HCT116 (cell line): ENCODE measurements around the gene OCA2. TPM values are rescaled to one million over a fixed set of nuclear protein-coding genes. Genes with fewer than 3 reads are reported as not detected.

Source experiments
- ATAC-seq: fragments of 200-7000 bp; cut with Tn5 transposase; 2 replicates; pipeline ENCODE4 v1.9.1; 2020; ENCODE audit warnings: mild to moderate bottlenecking, moderate library complexity
- BruUV-seq: library from RNA; stranded (reverse); fragments of 400-500 nt; replicated peaks from 2 replicates; lab custom pipeline; 2021; lab: Mats Ljungman, UMichigan
- CTCF ChIA-PET: fragments of 300-600 bp; sonication (Branson Sonifier 250); formaldehyde crosslinking; loops from one replicate; lab custom pipeline; 2021; ENCODE audit warnings: antibody characterized with exemption; lab: Charles Lee
- POLR2A ChIA-PET: fragments of 300-600, 350-600 bp; sonication (Branson Sonifier 250); formaldehyde crosslinking; loops from one replicate; lab custom pipeline; 2021; ENCODE audit warnings: antibody characterized with exemption; lab: Charles Lee
- RAD21 ChIA-PET, 2 experiments: fragments of 300-600 bp; sonication (Branson Sonifier 250); formaldehyde crosslinking; loops; one replicate each; lab custom pipeline; 2023; ENCODE audit warnings: low total read pairs in 2 of 2; ENCODE audit not compliant: uncharacterized antibody in 2 of 2, unreplicated experiment in 2 of 2, low non-redundant PET in 1 of 2; lab: Charles Lee
- DNase-seq: peaks from one replicate; pipeline ENCODE4 v3.0.0-alpha.2; 2010; ENCODE audit warnings: low read depth, low spot score
- H2AFZ ChIP-seq: fragments of 200-600 bp; shearing (Covaris generic), sonication (generic); 2 replicates; pipeline ENCODE4 v1.6.1; 2017; ENCODE audit warnings: low read depth, mixed run types, mixed read lengths, antibody characterized with exemption, low read length; ENCODE audit not compliant: poor library complexity, severe bottlenecking
- H3K27ac ChIP-seq: 2 replicates; pipeline ENCODE4 v1.5.1; 2012; ENCODE audit warnings: low read depth, low read length
- H3K27me3 ChIP-seq: fragments of 200-600 bp; sonication (generic); 2 replicates; pipeline ENCODE4 v1.6.1; 2016; ENCODE audit warnings: mixed run types, low read length, mixed read lengths; ENCODE audit not compliant: insufficient read depth
- H3K36me3 ChIP-seq, 2 experiments: fragments of 200-500 bp in 1 of 2; fragments of 200-600 bp in 1 of 2; sonication (Bioruptor generic) in 1 of 2; sonication (generic) in 1 of 2; 2 replicates each; pipeline versions ENCODE4 v1.5.1 to v1.6.1; 2014 to 2016; ENCODE audit warnings: low read length in 2 of 2, inconsistent platforms in 1 of 2, mixed read lengths in 1 of 2, mixed run types in 1 of 2; ENCODE audit not compliant: insufficient read depth in 2 of 2, control insufficient read depth in 1 of 2
- H3K4me1 ChIP-seq, 2 experiments: fragments of 200-600 bp in 1 of 2; sonication (generic) in 1 of 2; 2 replicates each; pipeline versions ENCODE4 v1.5.1 to v1.6.1; 2012 to 2017; ENCODE audit warnings: low read length in 2 of 2, inconsistent platforms in 1 of 2, mild to moderate bottlenecking in 1 of 2, mixed read lengths in 1 of 2, mixed run types in 1 of 2, moderate library complexity in 1 of 2; ENCODE audit not compliant: insufficient read depth in 2 of 2, control insufficient read depth in 1 of 2
- H3K4me2 ChIP-seq: fragments of 200-600 bp; sonication (generic); 2 replicates; pipeline ENCODE4 v1.6.1; 2017; ENCODE audit warnings: mixed run types, low read length, mixed read lengths
- H3K4me3 ChIP-seq, 2 experiments: fragments of 200-600 bp in 1 of 2; sonication (generic) in 1 of 2; replicated peaks in 1 of 2; 2 replicates each; pipeline ENCODE4 v1.5.1; 2011 to 2016; ENCODE audit warnings: low read length in 2 of 2, control low read depth in 1 of 2, low read depth in 1 of 2, mild to moderate bottlenecking in 1 of 2, mixed read lengths in 1 of 2, mixed run types in 1 of 2
- H3K79me2 ChIP-seq: fragments of 200-600 bp; sonication (generic); 2 replicates; pipeline ENCODE4 v1.6.1; 2017; ENCODE audit warnings: mild to moderate bottlenecking, mixed run types, low read length, moderate library complexity, mixed read lengths; ENCODE audit not compliant: insufficient read depth
- H3K9ac ChIP-seq: fragments of 200-600 bp; sonication (generic); 2 replicates; pipeline ENCODE4 v1.6.1; 2016; ENCODE audit warnings: low read length, mixed read lengths
- H3K9me2 ChIP-seq: fragments of 200-600 bp; sonication (generic), shearing (Covaris generic); 2 replicates; pipeline ENCODE4 v1.6.1; 2017; ENCODE audit warnings: mixed run types, mild to moderate bottlenecking, moderate library complexity; ENCODE audit not compliant: insufficient read depth
- H3K9me3 ChIP-seq, 2 experiments: fragments of 200-500 bp in 1 of 2; fragments of 200-600 bp in 1 of 2; sonication (Bioruptor generic) in 1 of 2; sonication (generic) in 1 of 2; 2 replicates each; pipeline ENCODE4 v1.6.1; 2014 to 2017; ENCODE audit warnings: low read length in 2 of 2, mixed read lengths in 2 of 2, inconsistent platforms in 1 of 2, low read depth in 1 of 2, mild to moderate bottlenecking in 1 of 2, mixed run types in 1 of 2, moderate library complexity in 1 of 2; ENCODE audit not compliant: control insufficient read depth in 1 of 2, insufficient read depth in 1 of 2
- H4K20me1 ChIP-seq: fragments of 200-600 bp; sonication (generic), shearing (Covaris generic); 2 replicates; pipeline ENCODE4 v1.6.1; 2017; ENCODE audit warnings: mixed run types, mild to moderate bottlenecking, moderate library complexity; ENCODE audit not compliant: insufficient read depth
- CBX3 ChIP-seq: IDR thresholded peaks from 2 replicates; pipeline ENCODE4 v1.6.1; 2012; ENCODE audit warnings: low read depth
- ELF1 ChIP-seq: IDR thresholded peaks from 2 replicates; pipeline ENCODE4 v1.6.1; 2012; ENCODE audit warnings: low read depth, borderline replicate concordance
- EZH2 ChIP-seq: fragments of 200-600 bp; sonication (generic); IDR thresholded peaks from 2 replicates; pipeline ENCODE4 v1.6.1; 2017; ENCODE audit warnings: antibody characterized with exemption, mixed run types
- EZH2phosphoT487 ChIP-seq: fragments of 200-600 bp; IDR thresholded peaks from 2 replicates; pipeline ENCODE4 v1.6.1; 2018; ENCODE audit warnings: antibody characterized with exemption, borderline replicate concordance
- FOSL1 ChIP-seq: IDR thresholded peaks from 2 replicates; pipeline ENCODE4 v1.6.1; 2012; ENCODE audit warnings: low read depth
- JUND ChIP-seq: IDR thresholded peaks from 2 replicates; pipeline ENCODE4 v1.6.1; 2012
- POLR2AphosphoS5 ChIP-seq: IDR thresholded peaks from 2 replicates; pipeline ENCODE4 v1.6.1; 2011; ENCODE audit warnings: mild to moderate bottlenecking, low read depth, low read length, moderate library complexity
- RAD21 ChIP-seq: IDR thresholded peaks from 2 replicates; pipeline ENCODE4 v1.6.1; 2012; ENCODE audit warnings: low read depth, mild to moderate bottlenecking
- SP1 ChIP-seq: IDR thresholded peaks from 2 replicates; pipeline ENCODE4 v1.6.1; 2012; ENCODE audit warnings: low read depth
- SRF ChIP-seq: IDR thresholded peaks from 2 replicates; pipeline ENCODE4 v1.6.1; 2012; ENCODE audit warnings: low read depth
- TCF7L2 ChIP-seq: IDR thresholded peaks from 2 replicates; pipeline ENCODE4 v1.7.0; 2011; ENCODE audit warnings: borderline replicate concordance, inconsistent platforms; ENCODE audit not compliant: insufficient read depth, insufficient read length; ENCODE audit errors: extremely low read depth
- YY1 ChIP-seq: IDR thresholded peaks from 2 replicates; pipeline ENCODE4 v1.6.1; 2011; ENCODE audit warnings: low read length, low read depth, moderate library complexity, mild to moderate bottlenecking; ENCODE audit not compliant: insufficient replicate concordance; ENCODE audit errors: extremely low read depth
- ZFX ChIP-seq: fragments of 450-650 bp; IDR thresholded peaks from 2 replicates; pipeline ENCODE4 v1.6.1; 2017
- intact Hi-C: fragments of 100-400 bp; cut with micrococcal nuclease; formaldehyde crosslinking; loops from 2 replicates; pipeline ENCODE4 v1.10.0; 2022
- total RNA-seq: library from RNA; stranded (reverse); gene quantifications from one replicate; pipeline ENCODE4 v1.2.1, GENCODE V29; 2021; ENCODE audit not compliant: unreplicated experiment
- TF ChIP-seq, protein P1 (sequence below): IDR thresholded peaks from 2 replicates; pipeline ENCODE4 v1.6.1; 2012
- TF ChIP-seq, protein P2 (sequence below): IDR thresholded peaks from 2 replicates; pipeline ENCODE4 v1.6.1; 2012
- TF ChIP-seq, protein P3 (sequence below): IDR thresholded peaks from 2 replicates; pipeline ENCODE4 v1.6.1; 2012; ENCODE audit warnings: low read depth

Gene OCA2
- total RNA-seq, 1 experiment from 2014 or later: not detected

DNA sequence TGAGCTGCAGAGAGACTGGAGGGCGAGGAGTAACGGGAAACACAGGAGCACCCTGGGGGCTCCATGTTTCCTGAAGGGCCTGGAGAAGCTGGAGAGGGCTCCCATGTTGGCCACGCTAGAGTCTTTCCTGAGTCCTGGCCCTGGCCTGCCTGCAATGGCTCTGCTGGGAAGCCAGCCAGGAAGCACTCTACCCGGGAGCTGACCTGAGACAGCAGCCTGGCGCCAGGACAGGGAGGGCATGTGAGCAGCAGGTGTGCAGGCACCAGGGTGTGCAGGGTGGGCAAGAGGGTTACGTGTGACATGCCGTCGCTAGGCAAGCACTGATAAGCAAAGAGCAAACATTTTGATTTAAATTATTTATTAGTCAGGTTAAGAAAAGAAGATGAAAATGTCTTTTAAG lies 301.4 kb downstream of the OCA2 start:
- H2AFZ ChIP-seq: no peak overlapping the region
- ChIA-PET POLR2A (no interaction called here), CTCF (no interaction called here), RAD21 (no interaction called here)
- H3K4me1 ChIP-seq: no peaks in the 10 kb centered on the region
- no peaks in the 10 kb centered on the region for H3K27me3 ChIP-seq
- H4K20me1 ChIP-seq: no peaks in the 10 kb centered on the region
- no peaks in the 10 kb centered on the region for H3K79me2 ChIP-seq
- H3K4me2 ChIP-seq: no peak overlapping the region
- DNase-seq (no peak), ATAC-seq (no peak)
- BruUV-seq: no TSS peak
- no peaks in the 10 kb centered on the region for H3K36me3 ChIP-seq
- H3K9me3 ChIP-seq: peaks cover 11 to 15% of the 10 kb centered on the region in 2 experiments; a peak in 2 of 4 replicates
- no peak overlapping the region for H3K27ac ChIP-seq
- no peak overlapping the region for H3K4me3 ChIP-seq
- no peaks in the 10 kb centered on the region for H3K9me2 ChIP-seq
- intact Hi-C loops: no loop called here
- TF ChIP-seq RAD21: no peak
- TF ChIP-seq, protein P1, sequence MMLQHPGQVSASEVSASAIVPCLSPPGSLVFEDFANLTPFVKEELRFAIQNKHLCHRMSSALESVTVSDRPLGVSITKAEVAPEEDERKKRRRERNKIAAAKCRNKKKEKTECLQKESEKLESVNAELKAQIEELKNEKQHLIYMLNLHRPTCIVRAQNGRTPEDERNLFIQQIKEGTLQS: no peak
- no peak for TF ChIP-seq YY1
- no peak for TF ChIP-seq ZFX
- TF ChIP-seq TCF7L2: no peak
- H3K9ac ChIP-seq: no peak overlapping the region

DNA sequence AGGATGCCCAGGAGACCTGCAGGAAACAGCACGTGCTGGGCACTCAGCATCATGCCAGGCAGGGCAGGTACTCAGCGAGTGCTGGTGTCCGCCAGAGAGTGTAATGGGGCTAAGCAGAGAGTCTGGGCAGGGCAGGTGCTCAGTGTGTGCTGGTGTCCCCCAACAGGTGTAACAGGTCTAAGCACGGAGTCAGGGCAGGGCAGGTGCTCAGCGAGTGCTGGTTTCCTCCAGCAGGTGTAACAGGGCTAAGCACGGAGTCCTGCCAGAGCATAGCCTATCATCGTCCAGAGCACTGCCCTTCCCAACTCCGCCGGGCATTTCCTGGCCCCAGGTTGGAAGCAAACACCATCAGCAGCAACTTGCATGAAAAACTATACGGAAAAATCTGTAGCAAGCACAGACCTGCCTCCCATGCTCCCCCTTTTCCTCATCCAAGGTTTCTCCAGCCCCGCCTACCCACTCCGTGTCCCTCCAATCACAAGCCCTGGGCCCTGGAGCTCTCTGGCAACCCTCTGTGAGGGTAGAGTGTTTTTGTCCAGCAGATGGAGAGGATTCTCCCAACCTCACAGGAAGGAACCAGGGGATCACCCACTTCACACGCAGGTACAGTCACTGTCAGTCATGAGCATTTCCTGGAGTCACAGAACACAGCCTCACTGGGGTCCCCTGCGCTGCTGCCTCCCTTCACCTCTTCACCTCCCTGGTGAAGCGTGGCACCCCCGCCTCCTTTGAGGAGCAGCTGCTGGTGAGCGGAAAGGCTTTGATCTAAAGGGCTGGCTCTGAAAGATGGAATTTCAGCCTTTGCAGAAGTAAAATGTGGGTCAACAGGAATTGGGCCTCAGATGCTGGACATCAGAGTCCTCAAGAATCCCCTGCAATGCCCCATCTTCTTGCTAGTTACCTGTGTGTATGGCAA lies 302.5 kb downstream of the OCA2 start:
- no peak for DNase-seq
- RAD21 ChIA-PET: no interaction called here
- POLR2A ChIA-PET: no interaction called here
- intact Hi-C loops: no loop called here
- CTCF ChIA-PET: no interaction called here
- TF ChIP-seq JUND: no peak
- no peak for TF ChIP-seq EZH2
- no peak for TF ChIP-seq CBX3
- no peak for TF ChIP-seq SP1
- TF ChIP-seq, protein P2, sequence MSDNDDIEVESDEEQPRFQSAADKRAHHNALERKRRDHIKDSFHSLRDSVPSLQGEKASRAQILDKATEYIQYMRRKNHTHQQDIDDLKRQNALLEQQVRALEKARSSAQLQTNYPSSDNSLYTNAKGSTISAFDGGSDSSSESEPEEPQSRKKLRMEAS: no peak
- no peak for TF ChIP-seq RAD21
- no peak for TF ChIP-seq SRF
- TF ChIP-seq FOSL1: no peak
- TF ChIP-seq YY1: no peak
- no peak for TF ChIP-seq ELF1
- TF ChIP-seq, protein P3, sequence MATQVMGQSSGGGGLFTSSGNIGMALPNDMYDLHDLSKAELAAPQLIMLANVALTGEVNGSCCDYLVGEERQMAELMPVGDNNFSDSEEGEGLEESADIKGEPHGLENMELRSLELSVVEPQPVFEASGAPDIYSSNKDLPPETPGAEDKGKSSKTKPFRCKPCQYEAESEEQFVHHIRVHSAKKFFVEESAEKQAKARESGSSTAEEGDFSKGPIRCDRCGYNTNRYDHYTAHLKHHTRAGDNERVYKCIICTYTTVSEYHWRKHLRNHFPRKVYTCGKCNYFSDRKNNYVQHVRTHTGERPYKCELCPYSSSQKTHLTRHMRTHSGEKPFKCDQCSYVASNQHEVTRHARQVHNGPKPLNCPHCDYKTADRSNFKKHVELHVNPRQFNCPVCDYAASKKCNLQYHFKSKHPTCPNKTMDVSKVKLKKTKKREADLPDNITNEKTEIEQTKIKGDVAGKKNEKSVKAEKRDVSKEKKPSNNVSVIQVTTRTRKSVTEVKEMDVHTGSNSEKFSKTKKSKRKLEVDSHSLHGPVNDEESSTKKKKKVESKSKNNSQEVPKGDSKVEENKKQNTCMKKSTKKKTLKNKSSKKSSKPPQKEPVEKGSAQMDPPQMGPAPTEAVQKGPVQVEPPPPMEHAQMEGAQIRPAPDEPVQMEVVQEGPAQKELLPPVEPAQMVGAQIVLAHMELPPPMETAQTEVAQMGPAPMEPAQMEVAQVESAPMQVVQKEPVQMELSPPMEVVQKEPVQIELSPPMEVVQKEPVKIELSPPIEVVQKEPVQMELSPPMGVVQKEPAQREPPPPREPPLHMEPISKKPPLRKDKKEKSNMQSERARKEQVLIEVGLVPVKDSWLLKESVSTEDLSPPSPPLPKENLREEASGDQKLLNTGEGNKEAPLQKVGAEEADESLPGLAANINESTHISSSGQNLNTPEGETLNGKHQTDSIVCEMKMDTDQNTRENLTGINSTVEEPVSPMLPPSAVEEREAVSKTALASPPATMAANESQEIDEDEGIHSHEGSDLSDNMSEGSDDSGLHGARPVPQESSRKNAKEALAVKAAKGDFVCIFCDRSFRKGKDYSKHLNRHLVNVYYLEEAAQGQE: no peak
- TF ChIP-seq EZH2phosphoT487: no peak
- no peak for TF ChIP-seq POLR2AphosphoS5
- TF ChIP-seq, protein P1: no peak
- Histone ChIP-seq H3K36me3 (no peaks in the 10 kb centered on the region), H4K20me1 (no peaks in the 10 kb centered on the region), H3K27ac (no peak overlapping the region), H2AFZ (no peak overlapping the region), H3K4me2 (no peak overlapping the region), H3K9me2 (no peaks in the 10 kb centered on the region), H3K79me2 (no peaks in the 10 kb centered on the region), H3K9me3 (peaks cover 15 to 18% of the 10 kb centered on the region in 2 experiments; a peak in 2 of 4 replicates), H3K9ac (no peak overlapping the region), H3K4me3 (no peak overlapping the region), H3K27me3 (no peaks in the 10 kb centered on the region), H3K4me1 (no peaks in the 10 kb centered on the region)
- BruUV-seq: no TSS peak
- ATAC-seq: no peak
